Measurements from ENCODE around the gene PRDM16. TPM values are rescaled to one million over a fixed set of nuclear protein-coding genes. Genes with fewer than 3 reads are reported as not detected.

Gene PRDM16
- total and polyA plus RNA-seq, 2 donors (not counting 1 experiment from before 2014, with no cell fraction given): 0.03 to 0.12 TPM

DNA sequence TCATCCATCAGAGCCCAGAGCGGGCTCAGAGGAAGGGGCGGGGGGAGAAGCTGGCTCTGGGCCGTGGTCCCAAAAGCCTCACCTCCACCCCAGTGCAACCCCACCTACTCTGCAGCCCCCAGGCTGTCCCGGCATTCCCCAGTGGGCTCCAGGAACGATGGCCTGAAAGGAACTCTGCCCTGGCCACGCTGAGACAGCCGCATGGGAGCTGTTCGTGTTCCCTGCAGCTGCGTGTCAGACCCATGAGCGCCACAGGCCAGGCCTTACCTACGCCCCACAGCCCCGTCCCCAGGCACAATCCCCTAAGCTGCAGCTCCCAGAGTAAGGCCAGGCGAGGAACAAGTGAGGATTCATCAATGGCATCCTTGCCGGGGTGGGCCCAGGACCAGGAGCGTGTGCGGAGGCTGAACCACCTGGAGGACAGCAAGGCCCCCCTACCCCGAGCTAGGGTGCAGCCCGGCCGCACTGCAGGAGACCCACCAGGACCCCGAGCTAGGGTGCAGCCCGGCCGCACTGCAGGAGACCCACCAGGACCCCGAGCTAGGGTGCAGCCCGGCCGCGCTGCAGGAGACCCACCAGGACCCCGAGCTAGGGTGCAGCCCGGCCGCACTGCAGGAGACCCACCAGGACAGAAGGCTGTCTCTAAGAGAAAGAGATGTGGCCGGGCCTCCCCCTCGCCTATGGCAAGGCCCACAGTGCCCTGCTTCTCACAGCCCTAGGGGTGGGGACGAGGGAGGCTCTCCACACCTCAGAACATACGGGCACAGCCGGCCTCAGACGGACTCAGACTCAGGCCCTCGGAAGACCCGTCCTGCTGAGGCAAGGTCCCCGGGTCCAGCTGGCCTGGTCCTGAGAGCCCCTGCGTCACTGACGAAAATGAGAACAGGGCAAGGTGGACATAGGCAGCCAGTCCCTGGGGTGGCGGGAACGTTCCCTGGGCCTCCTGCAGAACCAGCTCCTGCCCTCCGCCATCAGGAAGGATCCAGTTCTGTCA is 359.0 kb downstream of the PRDM16 start:
- ChIA-PET CTCF (interaction anchor here (0.5 kb wide), 1 partner anchor 507 kb away, joined by 3 read pairs; no protein-coding TSS in a partner anchor), POLR2A (no interaction called here)
- Histone ChIP-seq H3K4me2 (replicated peaks; ENCODE audit: low read depth, low read length, poor library complexity, severe bottlenecking) (no peak overlapping the region), H3K27me3 (replicated peaks in 1 of 4; ENCODE audit: control extremely low read depth in 1 of 4, control insufficient read depth in 3 of 4, insufficient read depth in 4 of 4, low read length in 3 of 4) (no peaks in the 10 kb centered on the region), H3K9me3 (ENCODE audit: control extremely low read depth in 1 of 3, control insufficient read depth in 2 of 3, insufficient read depth in 1 of 3, low read length in 2 of 3) (no peaks in the 10 kb centered on the region), H3K36me3 (replicated peaks in 1 of 2; ENCODE audit: control extremely low read depth in 1 of 2, control insufficient read depth in 1 of 2, extremely low read depth in 1 of 2, insufficient read depth in 2 of 2, low read length in 1 of 2) (no peaks in the 10 kb centered on the region), H2AFZ (ENCODE audit: insufficient read depth, low read depth, low read length, poor library complexity, severe bottlenecking) (no peak overlapping the region), H3K4me1 (ENCODE audit: control insufficient read depth in 2 of 2, insufficient read depth in 2 of 2, low read length in 2 of 2) (peaks cover 0 to 6% of the 10 kb centered on the region in 2 donors), H3K4me3 (ENCODE audit: control extremely low read depth in 1 of 5, extremely low read depth in 1 of 5, insufficient read depth in 1 of 5, low read depth in 2 of 5, low read length in 4 of 5) (no peak overlapping the region), H3K79me2 (ENCODE audit: control insufficient read depth, insufficient read depth, low read length) (no peaks in the 10 kb centered on the region), H3K9ac (ENCODE audit: low read length) (no peak overlapping the region), H4K20me1 (ENCODE audit: control insufficient read depth, insufficient read depth, low read length, poor library complexity, severe bottlenecking) (no peaks in the 10 kb centered on the region), H3K27ac (ENCODE audit: low read length in 2 of 2) (no peak overlapping the region)
- 89% methylated on average over 39 of the region's 43 CpGs for WGBS (ENCODE audit: insufficient coverage)
- DNase-seq (no peak), ATAC-seq (ENCODE audit: low read depth) (no peak)
- TF ChIP-seq, protein P1, sequence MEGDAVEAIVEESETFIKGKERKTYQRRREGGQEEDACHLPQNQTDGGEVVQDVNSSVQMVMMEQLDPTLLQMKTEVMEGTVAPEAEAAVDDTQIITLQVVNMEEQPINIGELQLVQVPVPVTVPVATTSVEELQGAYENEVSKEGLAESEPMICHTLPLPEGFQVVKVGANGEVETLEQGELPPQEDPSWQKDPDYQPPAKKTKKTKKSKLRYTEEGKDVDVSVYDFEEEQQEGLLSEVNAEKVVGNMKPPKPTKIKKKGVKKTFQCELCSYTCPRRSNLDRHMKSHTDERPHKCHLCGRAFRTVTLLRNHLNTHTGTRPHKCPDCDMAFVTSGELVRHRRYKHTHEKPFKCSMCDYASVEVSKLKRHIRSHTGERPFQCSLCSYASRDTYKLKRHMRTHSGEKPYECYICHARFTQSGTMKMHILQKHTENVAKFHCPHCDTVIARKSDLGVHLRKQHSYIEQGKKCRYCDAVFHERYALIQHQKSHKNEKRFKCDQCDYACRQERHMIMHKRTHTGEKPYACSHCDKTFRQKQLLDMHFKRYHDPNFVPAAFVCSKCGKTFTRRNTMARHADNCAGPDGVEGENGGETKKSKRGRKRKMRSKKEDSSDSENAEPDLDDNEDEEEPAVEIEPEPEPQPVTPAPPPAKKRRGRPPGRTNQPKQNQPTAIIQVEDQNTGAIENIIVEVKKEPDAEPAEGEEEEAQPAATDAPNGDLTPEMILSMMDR (IDR thresholded peaks at IDR 0.05): no peak
- no peak for TF ChIP-seq EZH2 (IDR thresholded peaks at IDR 0.05; ENCODE audit: borderline replicate concordance, insufficient read depth, low read depth, low read length, poor library complexity, severe bottlenecking)
- no peak overlapping the region for H3K4me3 Mint-ChIP-seq
- H3K27me3 Mint-ChIP-seq: no peaks in the 10 kb centered on the region
- H3K9me3 Mint-ChIP-seq (ENCODE audit: insufficient read depth): no peaks in the 10 kb centered on the region
- intact Hi-C loops (cut with micrococcal nuclease): loop anchor here (10.0 kb wide), 1 partner anchor 1233 kb away; the partner anchor contains the start of gene FAAP20
- no peak overlapping the region for H3K27ac Mint-ChIP-seq
- H3K4me1 Mint-ChIP-seq: no peaks in the 10 kb centered on the region

DNA sequence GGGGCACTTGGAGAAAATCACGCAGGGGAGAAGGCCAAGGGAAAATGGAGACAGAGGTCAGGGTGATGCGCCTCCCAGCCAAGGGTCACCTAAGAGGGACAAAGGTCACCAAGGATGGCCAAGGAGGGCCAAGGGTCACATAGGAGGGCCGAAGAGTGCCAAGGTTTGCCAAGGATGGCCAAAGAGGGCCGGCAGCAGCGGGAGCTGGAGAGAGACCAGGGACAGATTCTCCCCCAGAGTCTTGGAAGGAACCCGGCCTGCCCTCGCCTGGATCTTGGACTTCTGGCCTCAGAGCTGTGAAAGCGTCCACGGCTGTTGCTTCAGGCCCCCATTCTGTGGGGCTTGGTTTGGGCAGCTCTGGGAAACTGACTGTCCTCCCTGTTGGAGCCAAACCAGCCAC is 359.9 kb downstream of the PRDM16 start:
- no peak overlapping the region for H3K4me2 ChIP-seq (replicated peaks; ENCODE audit: low read depth, low read length, poor library complexity, severe bottlenecking)
- intact Hi-C loops (cut with micrococcal nuclease): loop anchor here (10.0 kb wide), 1 partner anchor 1234 kb away; the partner anchor contains the start of gene FAAP20
- no peaks in the 10 kb centered on the region for H3K79me2 ChIP-seq (ENCODE audit: control insufficient read depth, insufficient read depth, low read length)
- TF ChIP-seq, protein P1 (IDR thresholded peaks at IDR 0.05): no peak
- TF ChIP-seq EZH2 (IDR thresholded peaks at IDR 0.05; ENCODE audit: borderline replicate concordance, insufficient read depth, low read depth, low read length, poor library complexity, severe bottlenecking): no peak
- Mint-ChIP-seq H3K27ac (no peak overlapping the region), H3K4me1 (no peaks in the 10 kb centered on the region), H3K9me3 (ENCODE audit: insufficient read depth) (no peaks in the 10 kb centered on the region), H3K27me3 (no peaks in the 10 kb centered on the region), H3K4me3 (no peak overlapping the region)
- ATAC-seq (ENCODE audit: low read depth): no peak
- no peak overlapping the region for H3K4me3 ChIP-seq (ENCODE audit: control extremely low read depth in 1 of 5, extremely low read depth in 1 of 5, insufficient read depth in 1 of 5, low read depth in 2 of 5, low read length in 4 of 5)
- no peaks in the 10 kb centered on the region for H3K9me3 ChIP-seq (ENCODE audit: control extremely low read depth in 1 of 3, control insufficient read depth in 2 of 3, insufficient read depth in 1 of 3, low read length in 2 of 3)
- no peaks in the 10 kb centered on the region for H3K36me3 ChIP-seq (replicated peaks in 1 of 2; ENCODE audit: control extremely low read depth in 1 of 2, control insufficient read depth in 1 of 2, extremely low read depth in 1 of 2, insufficient read depth in 2 of 2, low read length in 1 of 2)
- ChIA-PET CTCF (no interaction called here), POLR2A (no interaction called here)
- no peak for DNase-seq
- H3K4me1 ChIP-seq (ENCODE audit: control insufficient read depth in 2 of 2, insufficient read depth in 2 of 2, low read length in 2 of 2): peaks cover 0 to 6% of the 10 kb centered on the region in 2 donors
- H4K20me1 ChIP-seq (ENCODE audit: control insufficient read depth, insufficient read depth, low read length, poor library complexity, severe bottlenecking): no peaks in the 10 kb centered on the region
- H3K9ac ChIP-seq (ENCODE audit: low read length): no peak overlapping the region
- H3K27ac ChIP-seq (ENCODE audit: low read length in 2 of 2): no peak overlapping the region
- H2AFZ ChIP-seq (ENCODE audit: insufficient read depth, low read depth, low read length, poor library complexity, severe bottlenecking): no peak overlapping the region
- WGBS (ENCODE audit: insufficient coverage): 81% methylated on average over 9 of the region's 9 CpGs
- H3K27me3 ChIP-seq (replicated peaks in 1 of 4; ENCODE audit: control extremely low read depth in 1 of 4, control insufficient read depth in 3 of 4, insufficient read depth in 4 of 4, low read length in 3 of 4): no peaks in the 10 kb centered on the region
